ENCODE results near the gene RBM47. TPM values are rescaled to one million over a fixed set of nuclear protein-coding genes. Genes with fewer than 3 reads are reported as not detected.
A peak's percentile ranks its signal among the peaks of the same experiment; 100 is the strongest.

Gene RBM47
- total and polyA plus RNA-seq, 10 of the 15 experiments (the other 5 are each of a cell fraction or from before 2014, with no cell fraction given), result 7.9 to 45.0 (median 28.7) TPM

GRCh38 chr4:40622913-40623312 lies 6.8 kb downstream of the RBM47 start (continued):
- TF ChIP-seq, protein P1, sequence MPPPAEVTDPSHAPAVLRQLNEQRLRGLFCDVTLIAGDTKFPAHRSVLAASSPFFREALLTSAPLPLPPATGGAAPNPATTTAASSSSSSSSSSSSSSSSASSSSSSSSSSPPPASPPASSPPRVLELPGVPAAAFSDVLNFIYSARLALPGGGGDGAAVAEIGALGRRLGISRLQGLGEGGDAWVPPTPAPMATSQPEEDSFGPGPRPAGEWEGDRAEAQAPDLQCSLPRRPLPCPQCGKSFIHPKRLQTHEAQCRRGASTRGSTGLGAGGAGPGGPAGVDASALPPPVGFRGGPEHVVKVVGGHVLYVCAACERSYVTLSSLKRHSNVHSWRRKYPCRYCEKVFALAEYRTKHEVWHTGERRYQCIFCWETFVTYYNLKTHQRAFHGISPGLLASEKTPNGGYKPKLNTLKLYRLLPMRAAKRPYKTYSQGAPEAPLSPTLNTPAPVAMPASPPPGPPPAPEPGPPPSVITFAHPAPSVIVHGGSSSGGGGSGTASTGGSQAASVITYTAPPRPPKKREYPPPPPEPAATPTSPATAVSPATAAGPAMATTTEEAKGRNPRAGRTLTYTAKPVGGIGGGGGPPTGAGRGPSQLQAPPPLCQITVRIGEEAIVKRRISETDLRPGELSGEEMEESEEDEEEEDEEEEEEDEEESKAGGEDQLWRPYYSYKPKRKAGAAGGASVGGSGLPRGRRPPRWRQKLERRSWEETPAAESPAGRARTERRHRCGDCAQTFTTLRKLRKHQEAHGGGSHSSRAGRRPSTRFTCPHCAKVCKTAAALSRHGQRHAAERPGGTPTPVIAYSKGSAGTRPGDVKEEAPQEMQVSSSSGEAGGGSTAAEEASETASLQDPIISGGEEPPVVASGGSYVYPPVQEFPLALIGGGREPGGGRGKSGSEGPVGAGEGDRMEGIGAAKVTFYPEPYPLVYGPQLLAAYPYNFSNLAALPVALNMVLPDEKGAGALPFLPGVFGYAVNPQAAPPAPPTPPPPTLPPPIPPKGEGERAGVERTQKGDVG (CRISPR knock-in tag; IDR thresholded peaks at IDR 0.05), result no peak
- TF ChIP-seq, protein P2, sequence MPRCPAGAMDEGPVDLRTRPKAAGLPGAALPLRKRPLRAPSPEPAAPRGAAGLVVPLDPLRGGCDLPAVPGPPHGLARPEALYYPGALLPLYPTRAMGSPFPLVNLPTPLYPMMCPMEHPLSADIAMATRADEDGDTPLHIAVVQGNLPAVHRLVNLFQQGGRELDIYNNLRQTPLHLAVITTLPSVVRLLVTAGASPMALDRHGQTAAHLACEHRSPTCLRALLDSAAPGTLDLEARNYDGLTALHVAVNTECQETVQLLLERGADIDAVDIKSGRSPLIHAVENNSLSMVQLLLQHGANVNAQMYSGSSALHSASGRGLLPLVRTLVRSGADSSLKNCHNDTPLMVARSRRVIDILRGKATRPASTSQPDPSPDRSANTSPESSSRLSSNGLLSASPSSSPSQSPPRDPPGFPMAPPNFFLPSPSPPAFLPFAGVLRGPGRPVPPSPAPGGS (IDR thresholded peaks at IDR 0.05; ENCODE audit: borderline replicate concordance, insufficient read depth, low read depth, low read length, poor library complexity, severe bottlenecking), result peak; percentile 85
- no peak for TF ChIP-seq ZNF24 (IDR thresholded peaks at IDR 0.05)
- TF ChIP-seq, protein P3, sequence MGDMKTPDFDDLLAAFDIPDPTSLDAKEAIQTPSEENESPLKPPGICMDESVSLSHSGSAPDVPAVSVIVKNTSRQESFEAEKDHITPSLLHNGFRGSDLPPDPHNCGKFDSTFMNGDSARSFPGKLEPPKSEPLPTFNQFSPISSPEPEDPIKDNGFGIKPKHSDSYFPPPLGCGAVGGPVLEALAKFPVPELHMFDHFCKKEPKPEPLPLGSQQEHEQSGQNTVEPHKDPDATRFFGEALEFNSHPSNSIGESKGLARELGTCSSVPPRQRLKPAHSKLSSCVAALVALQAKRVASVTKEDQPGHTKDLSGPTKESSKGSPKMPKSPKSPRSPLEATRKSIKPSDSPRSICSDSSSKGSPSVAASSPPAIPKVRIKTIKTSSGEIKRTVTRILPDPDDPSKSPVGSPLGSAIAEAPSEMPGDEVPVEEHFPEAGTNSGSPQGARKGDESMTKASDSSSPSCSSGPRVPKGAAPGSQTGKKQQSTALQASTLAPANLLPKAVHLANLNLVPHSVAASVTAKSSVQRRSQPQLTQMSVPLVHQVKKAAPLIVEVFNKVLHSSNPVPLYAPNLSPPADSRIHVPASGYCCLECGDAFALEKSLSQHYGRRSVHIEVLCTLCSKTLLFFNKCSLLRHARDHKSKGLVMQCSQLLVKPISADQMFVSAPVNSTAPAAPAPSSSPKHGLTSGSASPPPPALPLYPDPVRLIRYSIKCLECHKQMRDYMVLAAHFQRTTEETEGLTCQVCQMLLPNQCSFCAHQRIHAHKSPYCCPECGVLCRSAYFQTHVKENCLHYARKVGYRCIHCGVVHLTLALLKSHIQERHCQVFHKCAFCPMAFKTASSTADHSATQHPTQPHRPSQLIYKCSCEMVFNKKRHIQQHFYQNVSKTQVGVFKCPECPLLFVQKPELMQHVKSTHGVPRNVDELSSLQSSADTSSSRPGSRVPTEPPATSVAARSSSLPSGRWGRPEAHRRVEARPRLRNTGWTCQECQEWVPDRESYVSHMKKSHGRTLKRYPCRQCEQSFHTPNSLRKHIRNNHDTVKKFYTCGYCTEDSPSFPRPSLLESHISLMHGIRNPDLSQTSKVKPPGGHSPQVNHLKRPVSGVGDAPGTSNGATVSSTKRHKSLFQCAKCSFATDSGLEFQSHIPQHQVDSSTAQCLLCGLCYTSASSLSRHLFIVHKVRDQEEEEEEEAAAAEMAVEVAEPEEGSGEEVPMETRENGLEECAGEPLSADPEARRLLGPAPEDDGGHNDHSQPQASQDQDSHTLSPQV (IDR thresholded peaks at IDR 0.05), result no peak
- peak; percentile 32; the same call in 1 of the 2 replicates for TF ChIP-seq ATF7 (IDR thresholded peaks at IDR 0.05; ENCODE audit: low read depth)
- TF ChIP-seq IRF4 (IDR thresholded peaks at IDR 0.05; ENCODE audit: low read depth, low read length), result 0 out of 2 replicates have a peak, but pooled peaks have one; percentile 59
- TF ChIP-seq POU2F2 (IDR thresholded peaks at IDR 0.05; ENCODE audit: borderline replicate concordance, low read depth, low read length), result peak; percentile 56; the same call in 1 of the 3 replicates
- peak; percentile 30 for TF ChIP-seq MEF2B (IDR thresholded peaks at IDR 0.05; ENCODE audit: partially characterized antibody, poor library complexity, severe bottlenecking)
- TF ChIP-seq CREM (IDR thresholded peaks at IDR 0.05; ENCODE audit: low read depth), result no peak
- TF ChIP-seq CBX3 (IDR thresholded peaks at IDR 0.05; ENCODE audit: borderline replicate concordance, low read depth), result no peak
- TF ChIP-seq TAF1 (IDR thresholded peaks at IDR 0.05; ENCODE audit: borderline replicate concordance, low read depth, low read length), result no peak
- TF ChIP-seq BRCA1 (IDR thresholded peaks at IDR 0.05; ENCODE audit: low read depth, low read length), result no peak
- no peak for TF ChIP-seq ZNF622 (IDR thresholded peaks at IDR 0.05)
- no peak for TF ChIP-seq NFXL1 (IDR thresholded peaks at IDR 0.05; ENCODE audit: borderline replicate concordance)
- peak; percentile 69 for TF ChIP-seq JUNB (IDR thresholded peaks at IDR 0.05)
- TF ChIP-seq ESRRA (IDR thresholded peaks at IDR 0.05; ENCODE audit: low read length), result no peak
- peak; percentile 65 for TF ChIP-seq BCL11A (IDR thresholded peaks at IDR 0.05; ENCODE audit: low read depth, low read length)
- TF ChIP-seq HDGF (IDR thresholded peaks at IDR 0.05), result 0 out of 2 replicates have a peak, but pooled peaks have one; percentile 6
- TF ChIP-seq FOS (IDR thresholded peaks at IDR 0.05; ENCODE audit: borderline replicate concordance, extremely low read depth, insufficient read length), result no peak
- TF ChIP-seq, protein P4, sequence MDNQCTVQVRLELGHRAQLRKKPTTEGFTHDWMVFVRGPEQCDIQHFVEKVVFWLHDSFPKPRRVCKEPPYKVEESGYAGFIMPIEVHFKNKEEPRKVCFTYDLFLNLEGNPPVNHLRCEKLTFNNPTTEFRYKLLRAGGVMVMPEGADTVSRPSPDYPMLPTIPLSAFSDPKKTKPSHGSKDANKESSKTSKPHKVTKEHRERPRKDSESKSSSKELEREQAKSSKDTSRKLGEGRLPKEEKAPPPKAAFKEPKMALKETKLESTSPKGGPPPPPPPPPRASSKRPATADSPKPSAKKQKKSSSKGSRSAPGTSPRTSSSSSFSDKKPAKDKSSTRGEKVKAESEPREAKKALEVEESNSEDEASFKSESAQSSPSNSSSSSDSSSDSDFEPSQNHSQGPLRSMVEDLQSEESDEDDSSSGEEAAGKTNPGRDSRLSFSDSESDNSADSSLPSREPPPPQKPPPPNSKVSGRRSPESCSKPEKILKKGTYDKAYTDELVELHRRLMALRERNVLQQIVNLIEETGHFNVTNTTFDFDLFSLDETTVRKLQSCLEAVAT (IDR thresholded peaks at IDR 0.05), result no peak

All from GM12878 (cell line).